Testis (tissue), 2 donors: ENCODE results near the gene ZNF397.

Experiments
- POLR2A ChIP-seq: fragments of 450-650 bp; IDR thresholded peaks from one replicate; pipeline ENCODE4 v1.6.1; 2017; ENCODE audit warnings: antibody characterized with exemption, mild to moderate bottlenecking, moderate library complexity
- TF ChIP-seq, protein P1 (sequence below), 3 experiments: fragments of 450-650 bp in 2 of 3; fragments of 200-600 bp in 1 of 3; sonication (generic) in 1 of 3; IDR thresholded peaks; one replicate each; pipeline ENCODE4 v1.5.1; 2016 to 2019; ENCODE audit warnings: antibody characterized with exemption in 3 of 3, mild to moderate bottlenecking in 2 of 3, moderate library complexity in 1 of 3

DNA sequence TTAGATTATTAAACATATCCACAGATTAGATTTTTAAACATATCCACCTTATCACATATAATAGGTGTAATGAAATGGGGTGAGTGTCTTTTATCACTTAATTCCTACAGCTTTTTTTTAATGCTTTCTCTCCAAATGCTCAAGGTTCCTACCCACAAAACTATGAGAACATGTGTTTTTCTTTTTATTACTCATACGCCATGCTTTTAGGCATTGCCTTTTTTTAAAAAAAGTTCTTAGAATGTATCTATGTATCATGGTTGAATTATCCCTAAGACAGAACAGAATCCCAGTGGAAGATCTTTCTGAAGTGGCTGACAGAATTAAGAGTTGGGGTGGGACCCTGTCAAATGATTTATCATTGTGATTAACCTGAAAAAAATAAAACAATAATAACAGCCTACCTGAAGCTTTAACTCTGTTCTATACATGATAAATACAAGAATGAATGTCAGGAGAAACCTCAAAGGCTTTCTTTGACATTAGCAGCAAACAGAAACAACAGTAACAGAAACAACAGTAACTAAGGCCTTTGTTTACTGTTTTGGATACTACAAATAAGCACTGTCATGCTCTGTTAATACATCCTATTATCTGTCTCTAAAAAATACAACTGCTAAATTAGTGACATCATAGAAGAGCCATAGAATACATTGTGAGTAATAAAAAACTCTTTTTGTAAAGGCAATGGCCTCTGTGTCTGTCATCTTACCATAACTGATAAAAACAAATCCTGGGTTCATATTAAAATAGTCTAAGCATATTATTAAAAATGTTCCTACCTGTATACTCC is 4.1 kb upstream of the ZNF397 start:
- TF ChIP-seq, protein P1, sequence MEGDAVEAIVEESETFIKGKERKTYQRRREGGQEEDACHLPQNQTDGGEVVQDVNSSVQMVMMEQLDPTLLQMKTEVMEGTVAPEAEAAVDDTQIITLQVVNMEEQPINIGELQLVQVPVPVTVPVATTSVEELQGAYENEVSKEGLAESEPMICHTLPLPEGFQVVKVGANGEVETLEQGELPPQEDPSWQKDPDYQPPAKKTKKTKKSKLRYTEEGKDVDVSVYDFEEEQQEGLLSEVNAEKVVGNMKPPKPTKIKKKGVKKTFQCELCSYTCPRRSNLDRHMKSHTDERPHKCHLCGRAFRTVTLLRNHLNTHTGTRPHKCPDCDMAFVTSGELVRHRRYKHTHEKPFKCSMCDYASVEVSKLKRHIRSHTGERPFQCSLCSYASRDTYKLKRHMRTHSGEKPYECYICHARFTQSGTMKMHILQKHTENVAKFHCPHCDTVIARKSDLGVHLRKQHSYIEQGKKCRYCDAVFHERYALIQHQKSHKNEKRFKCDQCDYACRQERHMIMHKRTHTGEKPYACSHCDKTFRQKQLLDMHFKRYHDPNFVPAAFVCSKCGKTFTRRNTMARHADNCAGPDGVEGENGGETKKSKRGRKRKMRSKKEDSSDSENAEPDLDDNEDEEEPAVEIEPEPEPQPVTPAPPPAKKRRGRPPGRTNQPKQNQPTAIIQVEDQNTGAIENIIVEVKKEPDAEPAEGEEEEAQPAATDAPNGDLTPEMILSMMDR (IDR thresholded peaks at IDR 0.05): no peak
- TF ChIP-seq POLR2A: no peak
